HEK293T (cell line): ENCODE results near the gene CD40.

ENCODE experiments used
- CTCF ChIA-PET: fragments of 350-600 bp; formaldehyde crosslinking; extraction: SDS; loops from one replicate; lab custom pipeline; 2021; ENCODE audit warnings: antibody characterized with exemption, inconsistent platforms; lab: Yijun Ruan, JAX
- POLR2A ChIA-PET: fragments of 350-600 bp; formaldehyde crosslinking; extraction: SDS; loops from one replicate; lab custom pipeline; 2020; ENCODE audit warnings: antibody characterized with exemption, inconsistent platforms; lab: Yijun Ruan, JAX
- DNase-seq: peaks from one replicate; pipeline ENCODE4 v3.0.0; 2012; ENCODE audit warnings: mixed read lengths; ENCODE audit errors: extremely low spot score
- ARNT ChIP-seq: fragments of 450-650 bp; IDR thresholded peaks from 2 replicates; pipeline ENCODE4 v1.6.1; 2017; ENCODE audit warnings: mild to moderate bottlenecking
- BHLHE40 ChIP-seq: fragments of 450-650 bp; IDR thresholded peaks from 2 replicates; pipeline ENCODE4 v1.6.1; 2016; ENCODE audit warnings: mild to moderate bottlenecking, moderate library complexity, borderline replicate concordance
- CTBP1 ChIP-seq: fragments of 450-650 bp; IDR thresholded peaks from 2 replicates; pipeline ENCODE4 v1.6.1; 2016; ENCODE audit warnings: borderline replicate concordance
- ELF4 ChIP-seq: fragments of 450-650 bp; IDR thresholded peaks from 2 replicates; pipeline ENCODE4 v1.6.1; 2017; ENCODE audit warnings: antibody characterized with exemption
- FOXA1 ChIP-seq: fragments of 450-650 bp; IDR thresholded peaks from 2 replicates; pipeline ENCODE4 v1.6.1; 2016; ENCODE audit warnings: mild to moderate bottlenecking
- FOXK2 ChIP-seq: fragments of 450-650 bp; IDR thresholded peaks from 2 replicates; pipeline ENCODE4 v1.6.1; 2016; ENCODE audit warnings: mild to moderate bottlenecking
- FOXM1 ChIP-seq: fragments of 450-650 bp; IDR thresholded peaks from 2 replicates; pipeline ENCODE4 v1.6.1; 2017; ENCODE audit warnings: mild to moderate bottlenecking, borderline replicate concordance
- HDGF ChIP-seq: fragments of 450-650 bp; IDR thresholded peaks from 2 replicates; pipeline ENCODE4 v1.6.1; 2017; ENCODE audit warnings: antibody characterized with exemption, borderline replicate concordance
- L3MBTL2 ChIP-seq: fragments of 450-650 bp; conservative IDR thresholded peaks from 2 replicates; pipeline ENCODE4 v1.6.1; 2016; ENCODE audit warnings: mild to moderate bottlenecking
- LEF1 ChIP-seq: fragments of 450-650 bp; IDR thresholded peaks from 2 replicates; pipeline ENCODE4 v1.6.1; 2017; ENCODE audit warnings: mild to moderate bottlenecking, borderline replicate concordance
- NFRKB ChIP-seq: fragments of 450-650 bp; IDR thresholded peaks from 2 replicates; pipeline ENCODE4 v1.6.1; 2016; ENCODE audit warnings: mild to moderate bottlenecking, moderate library complexity
- SP1 ChIP-seq: fragments of 450-650 bp; IDR thresholded peaks from 2 replicates; pipeline ENCODE4 v1.6.1; 2017
- SUZ12 ChIP-seq: fragments of 450-650 bp; IDR thresholded peaks from 2 replicates; pipeline ENCODE4 v1.6.1; 2016; ENCODE audit warnings: mild to moderate bottlenecking
- TARDBP ChIP-seq: fragments of 450-650 bp; IDR thresholded peaks from 2 replicates; pipeline ENCODE4 v1.6.1; 2016
- ZNF384 ChIP-seq: fragments of 450-650 bp; IDR thresholded peaks from 2 replicates; pipeline ENCODE4 v1.6.1; 2016
- TF ChIP-seq, protein P1 (sequence below): fragments of 450-650 bp; IDR thresholded peaks from 2 replicates; pipeline ENCODE4 v1.6.1; 2016

Gene CD40

DNA sequence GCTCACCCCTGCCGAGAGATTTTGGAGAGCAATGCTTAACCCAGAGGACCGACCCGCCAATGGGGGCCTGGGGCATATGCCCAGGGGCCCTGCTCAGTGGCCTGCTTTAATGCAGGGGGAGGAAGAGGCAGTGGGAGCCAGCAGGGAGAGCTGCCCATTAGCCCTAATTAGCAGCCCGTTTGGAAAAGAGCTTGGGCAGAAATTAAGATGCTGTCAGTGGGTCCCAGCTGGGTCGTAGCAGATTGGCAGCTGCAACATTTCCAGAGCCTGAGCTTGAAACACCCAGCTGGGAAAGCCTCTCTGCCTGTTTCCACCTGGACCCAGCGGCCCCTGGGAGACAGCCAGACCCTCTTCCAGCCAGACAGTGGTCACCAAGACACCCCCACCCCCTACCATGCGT is 39.5 kb downstream of the CD40 start:
- ChIA-PET POLR2A (interaction anchor here (1.4 kb wide), 1 partner anchor 9 kb away, joined by 3 read pairs; no protein-coding TSS in a partner anchor), CTCF (no interaction called here)
- TF ChIP-seq CTBP1: no peak
- TF ChIP-seq, protein P1, sequence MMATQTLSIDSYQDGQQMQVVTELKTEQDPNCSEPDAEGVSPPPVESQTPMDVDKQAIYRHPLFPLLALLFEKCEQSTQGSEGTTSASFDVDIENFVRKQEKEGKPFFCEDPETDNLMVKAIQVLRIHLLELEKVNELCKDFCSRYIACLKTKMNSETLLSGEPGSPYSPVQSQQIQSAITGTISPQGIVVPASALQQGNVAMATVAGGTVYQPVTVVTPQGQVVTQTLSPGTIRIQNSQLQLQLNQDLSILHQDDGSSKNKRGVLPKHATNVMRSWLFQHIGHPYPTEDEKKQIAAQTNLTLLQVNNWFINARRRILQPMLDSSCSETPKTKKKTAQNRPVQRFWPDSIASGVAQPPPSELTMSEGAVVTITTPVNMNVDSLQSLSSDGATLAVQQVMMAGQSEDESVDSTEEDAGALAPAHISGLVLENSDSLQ: no peak
- no peak for TF ChIP-seq FOXM1
- TF ChIP-seq SUZ12: no peak
- no peak for TF ChIP-seq ZNF384
- no peak for TF ChIP-seq L3MBTL2
- no peak for TF ChIP-seq FOXA1
- no peak for TF ChIP-seq FOXK2
- no peak for TF ChIP-seq BHLHE40
- no peak for TF ChIP-seq SP1
- no peak for TF ChIP-seq HDGF
- no peak for TF ChIP-seq LEF1
- no peak for DNase-seq

DNA sequence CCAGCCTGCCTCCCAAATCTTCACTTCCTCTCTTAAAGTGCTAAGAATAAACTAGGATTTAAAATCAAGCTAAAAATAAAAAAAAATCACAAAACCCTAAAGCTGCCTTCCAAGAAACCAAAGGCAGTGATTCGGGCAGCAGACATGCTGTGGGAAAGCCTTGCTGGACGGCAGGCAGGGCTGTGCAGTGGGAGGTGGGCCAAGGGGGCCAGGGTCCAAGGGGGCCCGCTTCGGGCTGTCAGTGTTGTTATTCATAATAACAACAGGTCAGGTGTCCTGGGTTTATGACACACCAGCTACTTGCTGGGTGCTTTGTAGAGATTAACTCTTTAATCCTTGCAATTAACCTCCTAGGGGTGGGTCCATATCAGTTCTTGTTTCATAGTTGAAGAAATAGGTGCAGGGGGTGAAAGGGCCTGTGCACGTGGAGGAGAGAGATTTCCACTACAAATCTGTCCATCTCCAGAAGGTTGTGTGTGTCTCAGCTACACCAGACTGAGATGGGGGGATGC is 40.4 kb downstream of the CD40 start:
- CTCF ChIA-PET: no interaction called here
- POLR2A ChIA-PET: no interaction called here
- DNase-seq: no peak
- TF ChIP-seq ELF4: no peak
- no peak for TF ChIP-seq SP1
- TF ChIP-seq FOXM1: no peak
- TF ChIP-seq HDGF: no peak
- TF ChIP-seq NFRKB: no peak
- no peak for TF ChIP-seq BHLHE40
- TF ChIP-seq FOXK2: no peak
- TF ChIP-seq L3MBTL2: no peak
- TF ChIP-seq ARNT: no peak
- TF ChIP-seq, protein P1: no peak
- no peak for TF ChIP-seq LEF1
- TF ChIP-seq SUZ12: no peak
- TF ChIP-seq CTBP1: no peak
- TF ChIP-seq FOXA1: no peak
- TF ChIP-seq ZNF384: no peak
- TF ChIP-seq TARDBP: no peak

DNA sequence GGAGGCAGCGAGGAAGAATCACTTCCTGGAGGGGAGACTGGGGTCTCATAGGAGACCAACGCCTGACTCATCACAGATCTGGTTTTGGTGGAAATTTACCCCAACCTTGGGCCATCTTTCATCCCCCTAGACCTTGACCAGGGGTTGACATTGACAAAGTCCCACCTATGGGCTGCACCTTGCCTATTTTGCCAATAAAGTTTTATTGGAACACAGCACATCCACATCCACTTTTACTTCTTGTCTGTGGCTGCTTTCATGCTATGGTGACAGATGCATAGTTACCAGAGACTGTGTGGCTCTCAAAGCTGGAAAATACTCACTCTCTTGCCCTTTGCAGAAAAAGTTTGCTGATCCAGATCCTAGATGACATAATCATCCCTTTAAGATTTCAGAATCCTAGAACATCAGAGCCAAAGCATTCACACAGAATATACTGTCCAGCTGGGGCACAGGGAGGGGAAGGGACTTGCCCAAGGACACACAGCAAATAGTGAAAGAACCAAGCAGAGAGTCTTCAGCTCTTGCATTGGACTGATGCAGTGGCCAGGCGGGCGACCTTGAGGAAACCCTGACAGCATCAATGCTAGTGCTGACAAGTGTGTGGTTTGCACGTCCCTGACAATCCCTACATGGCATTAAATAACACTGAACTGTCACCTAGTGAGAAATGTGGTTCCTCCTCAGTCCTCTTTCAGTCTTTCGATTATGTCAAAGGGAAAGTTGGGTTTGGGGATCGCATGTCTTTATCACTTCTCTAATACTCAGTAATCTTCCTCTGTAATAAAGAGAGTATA is 41.2 kb downstream of the CD40 start:
- DNase-seq: no peak
- ChIA-PET POLR2A (no interaction called here), CTCF (no interaction called here)
- no peak for TF ChIP-seq TARDBP
- no peak for TF ChIP-seq ELF4
- TF ChIP-seq ZNF384: no peak
- TF ChIP-seq L3MBTL2: no peak
- no peak for TF ChIP-seq NFRKB
- no peak for TF ChIP-seq FOXK2
- no peak for TF ChIP-seq HDGF
- TF ChIP-seq FOXA1: no peak
- TF ChIP-seq SUZ12: no peak
- no peak for TF ChIP-seq FOXM1

DNA sequence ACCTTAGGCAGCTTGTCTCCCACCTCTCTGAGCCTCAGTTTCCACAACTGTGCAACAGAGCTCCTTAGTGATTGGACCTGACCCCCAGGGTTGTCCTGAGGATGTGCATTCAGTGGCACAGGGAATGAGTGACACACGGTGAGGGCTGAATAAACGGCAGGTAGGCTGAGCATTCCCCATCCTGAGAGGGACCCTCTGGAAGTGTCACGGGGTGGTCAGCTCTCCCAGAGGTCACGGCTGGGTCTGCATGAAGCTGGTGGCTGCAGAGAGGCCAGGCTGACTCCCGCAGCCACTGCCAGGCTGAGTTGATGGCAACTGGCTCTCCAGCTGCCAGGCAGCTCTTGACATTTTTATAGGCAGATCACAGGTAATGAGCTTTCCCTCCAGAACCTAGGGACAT is 42.5 kb downstream of the CD40 start:
- CTCF ChIA-PET: interaction anchor here (0.7 kb wide), 1 partner anchor 139 kb away, joined by 3 read pairs; no protein-coding TSS in a partner anchor
- POLR2A ChIA-PET: no interaction called here

DNA sequence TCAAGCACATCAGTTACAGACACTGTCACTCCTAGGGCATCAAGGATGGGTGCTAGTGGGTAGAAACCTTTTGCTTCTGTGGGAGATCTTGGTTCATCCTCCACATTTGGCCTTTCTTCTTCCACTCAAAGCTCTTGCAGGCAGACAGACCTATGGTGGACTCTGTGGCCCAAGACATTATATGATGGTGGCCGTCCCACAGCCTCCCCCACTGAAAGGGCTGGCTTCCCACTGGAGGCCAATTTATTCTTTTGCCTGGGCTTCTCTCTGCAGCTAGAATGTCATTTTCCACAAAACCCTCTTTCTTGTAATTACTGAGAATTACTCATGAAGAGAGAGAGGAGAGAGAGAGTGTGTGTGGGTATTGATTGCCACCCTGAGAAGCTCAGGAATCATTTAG is 43.8 kb downstream of the CD40 start:
- no peak for TF ChIP-seq FOXM1
- TF ChIP-seq ELF4: no peak
- no peak for TF ChIP-seq ZNF384
- TF ChIP-seq FOXK2: no peak
- no peak for TF ChIP-seq SUZ12
- DNase-seq: no peak
- ChIA-PET POLR2A (no interaction called here), CTCF (interaction anchor here (0.8 kb wide), 1 partner anchor 12 kb away, joined by 4 read pairs; no protein-coding TSS in a partner anchor)

More for the DNA sequence above, 42.5 kb downstream of the CD40 start:
- TF ChIP-seq SUZ12: no peak
- TF ChIP-seq CTBP1: no peak
- TF ChIP-seq ZNF384: no peak
- TF ChIP-seq BHLHE40: no peak
- no peak for TF ChIP-seq LEF1
- no peak for TF ChIP-seq FOXM1
- no peak for TF ChIP-seq ARNT
- no peak for TF ChIP-seq NFRKB
- no peak for TF ChIP-seq TARDBP
- no peak for DNase-seq

DNA sequence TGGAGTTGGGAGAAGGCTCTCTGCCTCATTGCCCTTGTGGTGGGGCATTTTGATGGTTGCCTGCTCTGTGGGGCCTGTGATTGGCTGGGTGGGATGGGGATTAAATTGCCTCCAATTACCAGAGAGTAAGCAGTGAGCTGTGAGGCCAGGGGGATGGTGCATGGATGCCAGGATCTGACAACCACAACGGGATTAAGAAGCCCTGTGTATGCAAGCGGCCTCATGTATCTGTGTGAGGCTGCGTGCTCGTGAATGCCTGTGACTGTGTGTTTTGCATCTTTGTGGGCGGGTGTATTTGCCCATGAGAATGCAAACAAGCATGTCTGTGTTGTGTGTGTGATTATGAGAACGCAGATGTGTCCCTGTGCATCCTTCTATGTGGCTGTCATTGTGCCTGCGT is 46.1 kb downstream of the CD40 start:
- POLR2A ChIA-PET: no interaction called here
- no peak for DNase-seq
- TF ChIP-seq ARNT: no peak
- TF ChIP-seq NFRKB: no peak
- TF ChIP-seq TARDBP: no peak
- TF ChIP-seq, protein P1: no peak
- TF ChIP-seq FOXK2: no peak
- no peak for TF ChIP-seq FOXM1
- no peak for TF ChIP-seq L3MBTL2
- no peak for TF ChIP-seq BHLHE40
- TF ChIP-seq SUZ12: no peak
- no peak for TF ChIP-seq CTBP1
- TF ChIP-seq ELF4: no peak
- no peak for TF ChIP-seq SP1
- no peak for TF ChIP-seq LEF1
- no peak for TF ChIP-seq FOXA1
- no peak for TF ChIP-seq HDGF
- TF ChIP-seq ZNF384: no peak
- CTCF ChIA-PET: no interaction called here
